Memory B cell (primary cell): ENCODE data around the gene TET2.

Experiments
- ATAC-seq: fragments of 150-1000 bp; cut with Tn5 transposase; 2 replicates; pipeline ENCODE4 v1.10.0; 2021; ENCODE audit warnings: low read depth, mild to moderate bottlenecking, moderate library complexity
- DNase-seq, 2 donors: peaks; one replicate each; pipeline ENCODE4 v3.0.0; 2022; ENCODE audit warnings: low spot score in 2 of 2
- H3K27ac Mint-ChIP-seq: one replicate; pipeline ENCODE4 v1.8.0; 2022; ENCODE audit warnings: mild to moderate bottlenecking, moderate library complexity, mixed read lengths
- H3K27me3 Mint-ChIP-seq: one replicate; pipeline ENCODE4 v1.8.0; 2022; ENCODE audit warnings: mixed read lengths
- H3K36me3 Mint-ChIP-seq: one replicate; pipeline ENCODE4 v1.8.0; 2022; ENCODE audit warnings: mild to moderate bottlenecking, mixed read lengths
- H3K4me1 Mint-ChIP-seq: one replicate; pipeline ENCODE4 v1.8.0; 2022; ENCODE audit warnings: mixed read lengths
- H3K4me3 Mint-ChIP-seq: one replicate; pipeline ENCODE4 v1.8.0; 2022; ENCODE audit warnings: mild to moderate bottlenecking, moderate library complexity, mixed read lengths
- H3K9me3 Mint-ChIP-seq: one replicate; pipeline ENCODE4 v1.8.0; 2022; ENCODE audit warnings: mixed read lengths

Gene TET2

DNA sequence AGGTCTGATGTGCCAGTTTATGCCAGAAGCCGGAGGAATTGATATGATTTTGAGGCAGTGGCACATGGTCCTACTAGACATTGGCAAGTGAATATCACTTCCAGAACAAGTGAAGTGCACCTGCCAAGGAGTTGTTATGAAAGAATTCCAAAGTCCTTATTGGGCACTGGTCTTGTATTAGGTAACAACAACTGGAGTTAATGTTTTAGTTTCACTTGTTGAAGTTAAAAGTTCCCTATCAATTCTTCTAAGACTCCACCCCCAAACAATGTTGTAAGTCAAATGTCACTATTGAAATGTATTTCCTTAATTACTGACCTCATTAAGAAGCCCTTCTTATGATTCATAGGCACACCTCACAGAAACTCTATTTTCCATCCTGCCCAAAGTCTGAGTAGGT lies 3.1 kb downstream of the TET2 start:
- H3K36me3 Mint-ChIP-seq, result peaks cover 2% of the 10 kb centered on the region
- no peak for ATAC-seq
- peak overlapping the region; percentile 67 for H3K27ac Mint-ChIP-seq
- H3K9me3 Mint-ChIP-seq, result no peaks in the 10 kb centered on the region
- H3K4me1 Mint-ChIP-seq, result peaks cover 31% of the 10 kb centered on the region
- DNase-seq, result no peak
- peak overlapping the region; percentile 5 for H3K4me3 Mint-ChIP-seq
- no peaks in the 10 kb centered on the region for H3K27me3 Mint-ChIP-seq

DNA sequence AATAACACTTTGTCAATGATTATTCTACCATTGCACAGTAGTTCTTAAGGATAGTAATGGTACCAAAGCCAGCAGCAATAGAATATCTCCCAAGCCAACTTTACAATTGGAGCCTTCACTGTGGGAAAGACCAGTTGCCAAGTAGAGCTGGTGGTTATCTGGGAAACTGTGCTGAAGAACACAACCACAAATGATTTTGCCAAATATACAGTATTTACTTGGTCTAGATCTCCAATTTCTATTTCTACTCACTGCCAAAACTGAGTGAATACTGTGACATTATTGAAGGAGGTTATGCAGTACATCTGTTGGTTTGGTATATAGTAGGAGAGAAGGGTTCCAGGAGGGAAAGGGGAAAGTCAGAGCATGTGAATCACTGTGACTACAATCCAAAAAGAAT lies 3.8 kb downstream of the TET2 start:
- Mint-ChIP-seq H3K4me3 (no peak overlapping the region), H3K4me1 (peaks cover 31% of the 10 kb centered on the region), H3K27me3 (no peaks in the 10 kb centered on the region), H3K36me3 (peaks cover 2% of the 10 kb centered on the region), H3K9me3 (no peaks in the 10 kb centered on the region), H3K27ac (no peak overlapping the region)
- DNase-seq (no peak), ATAC-seq (no peak)

DNA sequence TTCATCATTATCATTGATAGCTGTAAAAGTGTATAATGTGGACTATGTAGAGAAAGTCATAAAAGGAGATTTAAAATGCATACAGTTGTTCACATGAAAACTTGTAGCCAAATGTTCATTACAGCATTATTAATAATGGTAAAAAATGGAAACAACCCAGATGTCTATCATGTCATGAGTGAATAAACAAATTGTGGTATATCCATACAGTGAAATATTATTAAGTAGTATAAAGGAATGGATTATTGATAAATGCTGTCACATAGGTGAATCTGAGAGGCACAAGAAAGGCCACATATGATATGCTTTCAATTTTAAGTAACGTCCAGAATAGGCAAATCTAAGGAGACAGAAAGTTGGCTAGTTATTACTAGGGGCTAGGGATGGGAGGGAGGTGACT lies 7.1 kb downstream of the TET2 start:
- no peak for DNase-seq
- Mint-ChIP-seq H3K4me1 (peaks cover 31% of the 10 kb centered on the region), H3K36me3 (peaks cover 2% of the 10 kb centered on the region), H3K9me3 (no peaks in the 10 kb centered on the region), H3K4me3 (no peak overlapping the region), H3K27me3 (no peaks in the 10 kb centered on the region), H3K27ac (peak overlapping the region; percentile 3)
- ATAC-seq, result no peak

DNA sequence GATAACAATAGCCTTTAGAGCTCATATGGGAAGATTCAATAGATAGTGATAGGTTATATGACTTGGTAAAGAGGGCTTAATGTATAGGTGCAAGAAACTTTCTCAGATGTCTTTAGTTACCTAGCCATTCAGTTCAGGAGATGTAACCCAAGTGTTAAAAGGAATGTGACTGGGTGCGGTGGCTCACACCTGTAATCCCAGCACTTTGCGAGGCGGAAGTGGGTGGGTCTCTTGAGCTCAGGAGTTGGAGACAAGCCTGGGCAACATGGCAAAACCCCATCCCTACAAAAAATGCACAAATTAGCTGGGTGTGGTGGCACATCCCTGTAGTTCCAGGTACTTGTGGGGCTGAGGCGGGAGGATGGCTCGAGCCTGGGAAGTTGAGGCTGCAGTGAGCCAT lies 7.9 kb downstream of the TET2 start:
- no peaks in the 10 kb centered on the region for H3K9me3 Mint-ChIP-seq
- peaks cover 28% of the 10 kb centered on the region for H3K4me1 Mint-ChIP-seq
- ATAC-seq (no peak), DNase-seq (no peak)
- H3K27ac Mint-ChIP-seq, result peak overlapping the region; percentile 3
- H3K36me3 Mint-ChIP-seq, result peaks cover 3% of the 10 kb centered on the region
- H3K4me3 Mint-ChIP-seq, result no peak overlapping the region
- H3K27me3 Mint-ChIP-seq, result no peaks in the 10 kb centered on the region

DNA sequence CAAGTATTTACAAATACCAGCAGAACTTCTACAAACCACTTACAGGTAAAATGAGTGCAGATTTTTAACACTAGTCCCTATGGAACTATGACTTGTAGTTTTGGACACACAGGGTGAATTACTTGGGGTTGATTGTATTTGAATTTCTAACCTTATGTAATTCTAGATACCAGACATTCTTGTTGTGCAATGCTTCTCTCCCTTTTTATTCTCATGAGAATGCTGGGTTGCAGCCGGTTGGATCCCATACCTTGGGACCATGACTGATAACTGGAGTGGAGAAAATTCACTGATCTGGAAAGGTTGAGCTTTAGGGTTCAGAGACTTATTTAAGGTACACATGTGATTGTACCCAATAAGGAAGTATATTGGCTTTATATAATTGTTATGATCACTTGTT lies 8.8 kb downstream of the TET2 start:
- no peak for DNase-seq
- Mint-ChIP-seq H3K27me3 (no peaks in the 10 kb centered on the region), H3K27ac (peak overlapping the region; percentile 14), H3K36me3 (peaks cover 6% of the 10 kb centered on the region), H3K9me3 (no peaks in the 10 kb centered on the region), H3K4me1 (peaks cover 26% of the 10 kb centered on the region), H3K4me3 (no peak overlapping the region)
- ATAC-seq, result no peak

DNA sequence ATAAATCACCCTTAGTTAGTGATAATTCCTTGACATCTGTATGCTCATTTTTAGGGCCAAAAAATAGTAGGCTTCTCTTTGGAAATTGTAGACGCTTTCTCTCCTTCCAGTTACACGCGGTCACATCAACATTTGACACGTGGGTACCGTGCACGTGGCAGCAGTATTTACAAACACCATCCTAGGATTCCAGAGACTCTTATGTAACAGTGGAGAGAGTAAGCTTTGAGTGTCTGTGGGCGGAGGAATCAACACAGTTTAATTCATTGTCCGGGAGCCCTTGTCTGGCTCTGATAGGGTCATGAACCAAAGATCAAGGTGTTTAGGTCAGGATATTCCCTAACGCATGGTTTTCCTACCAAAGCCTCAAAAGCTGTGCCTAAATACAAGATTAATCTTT lies 12.2 kb downstream of the TET2 start:
- H3K9me3 Mint-ChIP-seq, result no peaks in the 10 kb centered on the region
- no peak overlapping the region for H3K27ac Mint-ChIP-seq
- no peak overlapping the region for H3K4me3 Mint-ChIP-seq
- H3K36me3 Mint-ChIP-seq, result peaks cover 4% of the 10 kb centered on the region
- ATAC-seq (no peak), DNase-seq (no peak)
- H3K27me3 Mint-ChIP-seq, result no peaks in the 10 kb centered on the region
- peaks cover 27% of the 10 kb centered on the region for H3K4me1 Mint-ChIP-seq

DNA sequence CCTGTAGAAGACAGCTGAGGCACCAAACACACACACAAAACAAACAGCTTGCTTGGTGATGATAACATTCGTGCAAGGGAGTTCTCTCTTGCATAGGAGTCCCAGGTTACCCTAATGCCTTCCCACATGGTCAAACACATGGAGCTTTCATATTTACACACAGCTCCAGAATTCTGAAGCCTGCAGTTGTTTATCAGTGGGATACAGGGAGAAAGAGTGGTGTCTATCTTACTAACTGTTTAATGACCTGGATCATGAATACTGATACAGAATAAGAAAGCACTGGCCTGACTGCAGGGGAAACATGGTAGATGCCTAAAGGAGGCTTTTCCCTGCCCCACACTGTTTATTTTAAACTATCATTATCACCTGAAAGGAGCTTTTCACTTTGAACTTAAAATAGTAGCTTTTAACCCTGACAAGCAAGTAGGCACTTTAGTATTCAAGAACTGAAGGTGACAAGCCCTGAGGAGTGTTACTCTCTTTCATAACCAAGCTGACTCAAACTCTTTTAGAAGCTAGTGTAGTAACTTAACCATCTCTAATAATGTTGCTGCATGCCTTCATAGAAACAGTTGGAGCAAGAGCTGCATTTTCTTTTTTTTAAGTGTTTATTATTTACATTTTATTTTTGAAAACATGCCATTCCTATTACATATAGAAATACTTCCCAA lies 15.6 kb downstream of the TET2 start:
- Mint-ChIP-seq H3K4me3 (no peak overlapping the region), H3K9me3 (no peaks in the 10 kb centered on the region), H3K4me1 (peaks cover 26% of the 10 kb centered on the region), H3K36me3 (peaks cover 6% of the 10 kb centered on the region), H3K27me3 (no peaks in the 10 kb centered on the region), H3K27ac (peak overlapping the region; percentile 25)
- DNase-seq (no peak), ATAC-seq (no peak)

DNA sequence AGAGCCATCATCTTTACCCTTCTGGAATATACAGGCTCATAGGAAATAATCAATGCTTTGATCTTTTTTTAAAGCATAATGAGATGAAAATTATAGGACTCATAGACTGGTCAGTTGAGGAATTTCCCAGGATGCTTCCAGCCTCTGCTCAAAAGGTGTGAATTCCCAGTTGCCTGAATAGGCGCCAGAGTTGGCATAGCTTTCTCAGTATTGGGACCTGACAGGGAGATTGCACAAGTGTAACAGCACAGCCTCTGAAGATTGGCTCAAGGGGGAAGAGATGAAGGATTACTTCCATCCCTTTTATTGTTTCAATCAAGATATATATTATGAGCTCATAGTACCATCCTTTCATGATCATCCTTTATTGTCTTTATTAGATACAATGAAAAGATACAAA lies 17.9 kb downstream of the TET2 start:
- Mint-ChIP-seq H3K4me3 (no peak overlapping the region), H3K36me3 (peaks cover 20% of the 10 kb centered on the region), H3K27ac (peak overlapping the region; percentile 58), H3K27me3 (no peaks in the 10 kb centered on the region), H3K4me1 (peaks cover 32% of the 10 kb centered on the region), H3K9me3 (peaks cover 1% of the 10 kb centered on the region)
- DNase-seq (no peak), ATAC-seq (no peak)

DNA sequence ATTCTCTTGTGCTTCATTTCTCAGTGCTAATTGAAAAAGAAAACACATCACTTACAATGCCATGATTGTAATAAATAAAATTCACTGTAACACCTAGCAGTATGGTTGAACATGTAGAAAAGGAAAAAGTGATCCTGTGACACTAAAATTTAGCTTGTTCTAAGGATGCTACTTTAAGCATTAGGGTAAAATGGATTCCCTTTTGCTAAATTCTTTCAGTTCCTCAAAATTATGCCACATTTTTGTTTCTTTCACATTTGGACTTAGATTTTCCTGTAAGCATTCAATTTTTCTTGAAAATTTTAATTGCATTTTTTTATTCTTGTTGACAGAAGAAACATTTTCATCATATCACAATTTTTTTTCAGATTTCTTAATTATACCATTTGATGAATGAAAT lies 19.4 kb downstream of the TET2 start:
- peaks cover 37% of the 10 kb centered on the region for H3K4me1 Mint-ChIP-seq
- H3K4me3 Mint-ChIP-seq, result no peak overlapping the region
- DNase-seq (no peak), ATAC-seq (no peak)
- no peaks in the 10 kb centered on the region for H3K27me3 Mint-ChIP-seq
- peaks cover 1% of the 10 kb centered on the region for H3K9me3 Mint-ChIP-seq
- H3K27ac Mint-ChIP-seq, result no peak overlapping the region
- H3K36me3 Mint-ChIP-seq, result peaks cover 23% of the 10 kb centered on the region

DNA sequence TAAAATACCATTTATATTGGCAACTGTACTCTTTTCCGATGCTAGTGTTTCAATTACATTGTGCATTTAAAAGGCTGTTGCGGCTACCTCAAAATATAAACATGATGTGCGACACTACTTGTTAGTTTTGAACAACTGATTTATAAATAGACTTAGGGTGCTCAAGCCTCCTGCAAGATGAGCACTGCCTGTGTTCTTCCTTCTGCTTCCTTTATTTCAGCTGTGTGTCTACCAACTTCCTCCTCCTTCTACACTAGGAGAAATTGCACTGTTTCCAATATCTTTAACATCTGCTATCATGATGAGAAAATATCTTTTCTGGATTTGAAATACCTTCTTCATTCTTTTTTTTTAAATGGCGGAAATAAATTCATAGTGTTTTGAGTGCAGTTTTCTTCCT lies 24.0 kb downstream of the TET2 start:
- DNase-seq (no peak), ATAC-seq (no peak)
- Mint-ChIP-seq H3K9me3 (peaks cover 5% of the 10 kb centered on the region), H3K36me3 (peaks cover 30% of the 10 kb centered on the region), H3K4me1 (peaks cover 25% of the 10 kb centered on the region), H3K4me3 (no peak overlapping the region), H3K27ac (peak overlapping the region; percentile 15), H3K27me3 (no peaks in the 10 kb centered on the region)

DNA sequence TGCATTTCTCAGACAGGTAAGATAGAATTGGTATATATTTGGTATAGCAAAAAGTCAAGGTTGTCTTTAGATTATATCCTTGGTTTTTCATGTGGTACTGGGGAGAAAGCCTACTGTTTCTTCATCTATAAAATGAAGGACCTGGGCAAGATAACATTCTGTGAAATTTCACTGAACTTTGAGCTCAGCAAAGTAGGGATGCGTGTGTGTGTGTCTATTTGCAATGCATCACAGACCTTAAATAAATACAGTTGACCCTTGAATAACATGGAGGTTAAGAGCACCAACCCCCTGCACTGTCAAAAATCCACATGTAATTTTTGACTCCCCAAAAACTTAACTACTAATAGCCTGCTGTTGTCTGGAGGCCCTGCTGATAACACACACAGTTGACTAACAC lies 25.2 kb downstream of the TET2 start:
- ATAC-seq (no peak), DNase-seq (no peak)
- no peaks in the 10 kb centered on the region for H3K27me3 Mint-ChIP-seq
- H3K4me3 Mint-ChIP-seq, result no peak overlapping the region
- peaks cover 24% of the 10 kb centered on the region for H3K4me1 Mint-ChIP-seq
- H3K9me3 Mint-ChIP-seq, result peaks cover 5% of the 10 kb centered on the region
- H3K36me3 Mint-ChIP-seq, result peaks cover 33% of the 10 kb centered on the region
- no peak overlapping the region for H3K27ac Mint-ChIP-seq

DNA sequence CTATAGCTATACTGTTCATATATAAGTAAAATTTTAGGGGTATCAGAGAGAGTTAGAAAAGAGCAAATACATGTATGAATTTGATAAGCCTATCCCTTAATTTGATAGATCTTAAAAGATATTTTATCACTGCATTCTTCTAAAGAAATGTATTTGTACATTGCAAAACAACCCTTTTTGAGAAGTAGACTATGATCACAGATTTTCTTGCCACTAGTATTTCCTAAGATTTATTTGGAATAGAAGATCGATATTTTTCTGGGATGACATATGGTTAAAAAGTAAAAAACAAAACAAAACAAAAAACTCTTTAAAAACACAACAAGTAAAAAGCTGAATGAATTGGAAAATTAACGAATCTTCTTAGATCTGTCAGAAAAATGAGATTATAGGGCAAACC lies 27.4 kb downstream of the TET2 start:
- Mint-ChIP-seq H3K27me3 (no peaks in the 10 kb centered on the region), H3K36me3 (peaks cover 26% of the 10 kb centered on the region), H3K4me1 (peaks cover 29% of the 10 kb centered on the region), H3K9me3 (peaks cover 4% of the 10 kb centered on the region), H3K4me3 (no peak overlapping the region), H3K27ac (no peak overlapping the region)
- DNase-seq (no peak), ATAC-seq (no peak)

DNA sequence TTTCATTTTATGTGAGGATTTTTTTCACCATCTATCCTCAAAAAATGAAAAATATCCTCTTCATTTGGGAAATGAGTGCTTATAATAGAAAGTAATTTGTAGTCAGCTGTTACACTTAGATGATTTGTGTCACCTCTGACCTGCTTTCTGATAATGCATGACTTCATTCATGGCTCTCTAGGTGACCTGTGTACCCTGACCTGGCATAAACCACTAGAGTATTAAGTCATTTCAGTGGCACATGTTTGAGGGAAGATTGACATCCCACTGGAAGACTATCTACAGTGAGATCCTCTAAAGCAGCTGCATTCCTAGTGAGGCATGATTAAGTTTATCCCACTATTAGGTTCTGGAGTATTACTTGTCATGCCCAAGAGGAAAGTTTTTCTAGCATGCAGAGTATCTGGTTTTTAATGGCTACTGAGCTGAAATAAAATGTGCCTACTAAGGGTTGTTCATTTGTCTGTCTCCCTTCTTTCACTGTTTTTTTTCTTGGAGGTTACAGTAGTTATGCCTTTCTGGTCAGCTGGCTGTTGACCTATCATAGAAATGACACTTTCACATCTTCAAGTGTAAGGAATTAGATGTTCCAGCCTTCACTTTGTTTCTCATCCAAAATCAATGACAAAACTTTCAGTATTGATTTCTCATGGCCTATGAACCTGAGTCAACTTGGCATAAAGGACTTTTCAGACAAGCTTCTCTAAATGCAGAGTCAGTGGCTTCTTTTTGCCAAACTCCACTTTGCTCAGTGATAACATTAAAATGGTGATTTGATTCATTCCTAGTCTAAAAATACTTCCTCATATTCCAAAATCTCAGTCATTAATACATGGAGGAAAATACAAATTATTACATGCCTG lies 33.1 kb downstream of the TET2 start:
- Mint-ChIP-seq H3K4me3 (no peak overlapping the region), H3K36me3 (peaks cover 21% of the 10 kb centered on the region), H3K4me1 (peaks cover 38% of the 10 kb centered on the region), H3K27me3 (no peaks in the 10 kb centered on the region), H3K27ac (peak overlapping the region; percentile 74), H3K9me3 (peaks cover 4% of the 10 kb centered on the region)
- no peak for ATAC-seq
- no peak for DNase-seq

DNA sequence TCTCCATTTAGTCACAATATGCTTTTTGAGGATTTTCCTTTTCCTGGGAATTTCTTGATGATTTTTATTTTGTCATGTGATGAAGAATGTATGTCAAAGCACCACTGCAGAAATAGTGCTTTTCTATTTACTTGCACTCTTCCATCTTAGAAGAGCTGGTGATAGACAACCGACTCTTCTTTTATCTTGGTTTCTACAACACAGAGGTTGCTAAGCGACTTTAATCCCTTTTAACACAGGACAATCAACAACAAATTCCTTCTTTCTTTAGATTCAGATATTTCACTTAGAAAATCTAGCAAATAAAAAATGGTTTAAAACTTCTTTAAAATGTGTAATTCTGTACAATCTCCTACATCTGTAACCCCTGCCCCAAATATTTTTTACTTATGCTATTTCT lies 34.6 kb downstream of the TET2 start:
- Mint-ChIP-seq H3K9me3 (no peaks in the 10 kb centered on the region), H3K4me1 (peaks cover 37% of the 10 kb centered on the region), H3K4me3 (no peak overlapping the region), H3K27me3 (no peaks in the 10 kb centered on the region), H3K27ac (no peak overlapping the region), H3K36me3 (peaks cover 13% of the 10 kb centered on the region)
- ATAC-seq (no peak), DNase-seq (no peak)

DNA sequence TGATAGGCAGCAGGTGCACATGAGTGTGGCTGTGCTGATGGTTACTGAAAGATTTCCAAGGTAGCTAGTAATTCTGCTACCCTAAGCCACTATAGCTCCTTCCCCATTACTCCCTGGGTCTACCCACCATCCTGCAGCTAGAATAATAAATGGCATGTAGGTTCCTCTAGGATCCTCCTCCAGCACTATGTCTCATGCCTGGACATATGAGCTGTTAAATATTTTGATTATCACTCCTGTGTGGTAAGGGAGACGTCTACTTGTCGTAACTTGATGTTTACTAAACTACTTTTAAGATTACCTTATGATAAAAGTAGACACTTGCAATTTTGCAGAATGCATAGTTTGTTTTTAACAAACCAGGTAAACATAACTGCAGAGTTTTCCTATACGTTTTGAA lies 35.5 kb downstream of the TET2 start:
- no peak for DNase-seq
- no peak overlapping the region for H3K4me3 Mint-ChIP-seq

More for the DNA sequence above, 35.5 kb downstream of the TET2 start:
- H3K27ac Mint-ChIP-seq, result no peak overlapping the region
- H3K36me3 Mint-ChIP-seq, result peaks cover 8% of the 10 kb centered on the region
- ATAC-seq, result no peak
- H3K9me3 Mint-ChIP-seq, result no peaks in the 10 kb centered on the region
- peaks cover 32% of the 10 kb centered on the region for H3K4me1 Mint-ChIP-seq
- H3K27me3 Mint-ChIP-seq, result no peaks in the 10 kb centered on the region
